Psoas muscle (tissue), 8 donors: ENCODE measurements around the gene GRID2IP. TPM values are rescaled to one million over a fixed set of nuclear protein-coding genes. Genes with fewer than 3 reads are reported as not detected.

Experiments
- ATAC-seq, 4 donors: fragments of 200-7000 bp; cut with Tn5 transposase; one replicate each; pipeline ENCODE4 v1.9.1; 2020; ENCODE audit warnings: moderate library complexity in 3 of 4, mild to moderate bottlenecking in 2 of 4
- DNase-seq, 2 donors: peaks; one replicate each; pipeline ENCODE4 v3.0.0-alpha.2; 2020
- H3K27ac ChIP-seq: fragments of 200-600 bp; one replicate; pipeline ENCODE4 v1.8.0; 2022
- H3K27me3 ChIP-seq, 3 donors: fragments of 200-600 bp in 1 of 3; one replicate each; pipeline versions ENCODE4 v1.6.1 to v1.8.0; 2013 to 2022; ENCODE audit warnings: low read length in 2 of 3, mild to moderate bottlenecking in 2 of 3, moderate library complexity in 1 of 3; ENCODE audit not compliant: insufficient read depth in 3 of 3
- H3K36me3 ChIP-seq, 2 donors: fragments of 200-600 bp in 1 of 2; one replicate each; pipeline versions ENCODE4 v1.6.1 to v1.8.0; 2013 to 2022; ENCODE audit warnings: low read depth in 1 of 2, mild to moderate bottlenecking in 1 of 2, moderate library complexity in 1 of 2; ENCODE audit not compliant: insufficient read depth in 1 of 2
- H3K4me1 ChIP-seq: fragments of 200-600 bp; one replicate; pipeline ENCODE4 v1.8.0; 2022
- H3K4me3 ChIP-seq: fragments of 200-600 bp; one replicate; pipeline ENCODE4 v1.8.0; 2022; ENCODE audit warnings: mild to moderate bottlenecking
- H3K9me3 ChIP-seq: fragments of 200-600 bp; one replicate; pipeline ENCODE4 v1.8.0; 2022
- CTCF ChIP-seq: fragments of 200-600 bp; IDR thresholded peaks from one replicate; pipeline ENCODE4 v1.8.0; 2022; ENCODE audit warnings: antibody characterized with exemption
- WGBS, 3 donors: extraction: QIAGEN DNeasy Blood & Tissue Kit; methylation state at CpG; one replicate each; pipeline versions ENCODE4 v1.1.6 to v1.1.7; 2013; 5-methylcytosine and 5-hydroxymethylcytosine counted together
- intact Hi-C, 2 donors: fragments of 100-400 bp; cut with DNase I; formaldehyde crosslinking; loops; one replicate each; pipeline versions ENCODE4 v1.11.0 to v1.14.2; 2022
- polyA plus RNA-seq, 3 donors: library from polyadenylated mRNA; stranded (reverse); fragments of 200-250 nt; gene quantifications; one replicate each; pipeline ENCODE4 v1.2.3, GENCODE V29; 2013
- total RNA-seq, 4 donors: library from RNA; stranded (reverse); fragmentation: NEBNext Ultra II Directional in 2 of 4; extraction: Animal tissue kit (Norgen Biotek cat#: 25700) in 2 of 4; gene quantifications; one replicate each; pipeline versions ENCODE4 v1.2.1 to v1.2.4, GENCODE V29; 2021 to 2023
- donor health status: healthy with polysubstance abuse.
- donor health status: DM: no; HTN: no; CAD: no; lungs with moderate emphysema.
- donor health status: Bipolar disorder and iron deficiency.
- donor health status: healthy.
- donor health status: DM: yes; HTN: yes; CAD: no.
- donor health status: DM: no; HTN: no; CAD: no.
- donor health status: DM: no; HTN: no; CAD: no.
- donor health status: DM: yes; HTN: yes; CAD: no.

GRID2IP gene
- total and polyA plus RNA-seq, 7 donors, result 0.01 to 0.06 (median 0.03) TPM; not detected in 4

- Histone ChIP-seq H3K4me3 (no peak overlapping the region), H3K27me3 (peaks cover 0 to 2% (median 0%) of the 10 kb centered on the region in 3 donors), H3K4me1 (peaks cover 5% of the 10 kb centered on the region), H3K27ac (no peak overlapping the region), H3K36me3 (peaks cover 3 to 21% of the 10 kb centered on the region in 2 donors), H3K9me3 (no peaks in the 10 kb centered on the region)
- intact Hi-C loops, result no loop called here
- ATAC-seq (no peak), DNase-seq (no peak)
- TF ChIP-seq CTCF, result no peak
- 50 to 57% (median 51%) methylated on average over 9 of the region's 9 CpGs for WGBS, 3 donors
Measured at GRCh38 chr7:6575281-6576023, 24.2 kb upstream of the GRID2IP start.

- H3K27ac ChIP-seq, result no peak overlapping the region
- DNase-seq (no peak), ATAC-seq (no peak)
- no peaks in the 10 kb centered on the region for H3K4me1 ChIP-seq
- WGBS, 3 donors, result 60 to 73% (median 63%) methylated on average over 7 of the region's 7 CpGs
- H3K9me3 ChIP-seq, result no peaks in the 10 kb centered on the region
- no peaks in the 10 kb centered on the region for H3K36me3 ChIP-seq
- no peak overlapping the region for H3K4me3 ChIP-seq
- no peak for TF ChIP-seq CTCF
- peaks cover 0 to 2% (median 0%) of the 10 kb centered on the region in 3 donors for H3K27me3 ChIP-seq
- intact Hi-C loops, result no loop called here
Measured at GRCh38 chr7:6571160-6571779, 20.0 kb upstream of the GRID2IP start.

- Histone ChIP-seq H3K4me1 (no peaks in the 10 kb centered on the region), H3K9me3 (no peaks in the 10 kb centered on the region), H3K36me3 (no peaks in the 10 kb centered on the region), H3K27ac (no peak overlapping the region), H3K27me3 (peaks cover 0 to 2% (median 0%) of the 10 kb centered on the region in 3 donors), H3K4me3 (no peak overlapping the region)
- DNase-seq (no peak), ATAC-seq (no peak)
- 81 to 83% (median 82%) methylated on average over 3 of the region's 3 CpGs for WGBS, 3 donors
- intact Hi-C loops, result no loop called here
- TF ChIP-seq CTCF, result no peak
Measured at GRCh38 chr7:6567886-6568285, 16.6 kb upstream of the GRID2IP start.

- 83 to 88% (median 87%) methylated on average over 4 of the region's 4 CpGs for WGBS, 3 donors
- Histone ChIP-seq H3K36me3 (no peaks in the 10 kb centered on the region), H3K27ac (no peak overlapping the region), H3K4me1 (no peaks in the 10 kb centered on the region), H3K9me3 (no peaks in the 10 kb centered on the region), H3K4me3 (no peak overlapping the region), H3K27me3 (no peaks in the 10 kb centered on the region)
- intact Hi-C loops, result no loop called here
- no peak for TF ChIP-seq CTCF
- DNase-seq (no peak), ATAC-seq (no peak)
Measured at GRCh38 chr7:6565655-6566054, 14.4 kb upstream of the GRID2IP start.
